Stimulated activated CD8-positive, alpha-beta memory T cell treated with anti-CD3 and anti-CD28 coated beads, Interleukin-7, amount 100 ng/mL, for 48 hours (primary cell): ENCODE data around the gene IGSF23.

ENCODE experiments used
- DNase-seq, 2 donors: peaks; one replicate each; pipeline ENCODE4 v3.0.0-alpha.2; 2020; ENCODE audit warnings: low read depth in 1 of 2; ENCODE audit errors: extremely low read depth in 1 of 2

Gene IGSF23

GRCh38 chr19:44684892-44685863, 71.8 kb downstream of the IGSF23 start:
- no peak for DNase-seq

GRCh38 chr19:44685877-44686276, 72.5 kb downstream of the IGSF23 start:
- no peak for DNase-seq
